MM.1S (cell line): ENCODE measurements around the gene ANO10.

Experiments
- DNase-seq: peaks from one replicate; pipeline ENCODE4 v3.0.0-alpha.2; 2015
- H2AFZ ChIP-seq: fragments of 300-600 bp; sonication (generic); 2 replicates; pipeline ENCODE4 v1.6.0; 2016; ENCODE audit warnings: antibody characterized with exemption, low read length
- H3F3A ChIP-seq: fragments of 300-600 bp; sonication (generic); 2 replicates; pipeline ENCODE4 v1.6.1; 2016; ENCODE audit warnings: mild to moderate bottlenecking, antibody characterized with exemption, low read length, moderate library complexity, mixed read lengths; ENCODE audit not compliant: insufficient read depth
- H3K27ac ChIP-seq: fragments of 300-600 bp; sonication (generic); 2 replicates; pipeline ENCODE4 v1.5.1; 2016; ENCODE audit warnings: mild to moderate bottlenecking, low read length
- H3K27me3 ChIP-seq: fragments of 300-600 bp; sonication (generic); replicated peaks from 2 replicates; pipeline ENCODE4 v1.6.0; 2016; ENCODE audit warnings: low read length; ENCODE audit not compliant: insufficient read depth
- H3K36me3 ChIP-seq: fragments of 300-600 bp; sonication (generic); replicated peaks from 2 replicates; pipeline ENCODE4 v1.6.1; 2016; ENCODE audit warnings: mild to moderate bottlenecking, low read length, mixed read lengths; ENCODE audit not compliant: insufficient read depth
- H3K4me1 ChIP-seq: fragments of 300-600 bp; sonication (generic); 2 replicates; pipeline ENCODE4 v1.6.1; 2016; ENCODE audit warnings: low read length, mixed read lengths
- H3K4me2 ChIP-seq: fragments of 300-600 bp; sonication (generic); 2 replicates; pipeline ENCODE4 v1.6.0; 2016; ENCODE audit warnings: low read depth, low read length
- H3K4me3 ChIP-seq: fragments of 300-600 bp; sonication (generic); 2 replicates; pipeline ENCODE4 v1.5.1; 2016; ENCODE audit warnings: low read length, mixed read lengths
- H3K79me2 ChIP-seq: fragments of 300-600 bp; sonication (generic); 2 replicates; pipeline ENCODE4 v1.6.1; 2016; ENCODE audit warnings: mixed run types, low read length, mixed read lengths
- H3K9ac ChIP-seq: fragments of 300-600 bp; sonication (generic); 2 replicates; pipeline ENCODE4 v1.6.1; 2016; ENCODE audit warnings: low read length, mixed read lengths
- H3K9me2 ChIP-seq: fragments of 300-600 bp; sonication (generic); replicated peaks from 2 replicates; pipeline ENCODE4 v1.6.1; 2016; ENCODE audit warnings: mild to moderate bottlenecking, low read length, mixed read lengths; ENCODE audit not compliant: insufficient read depth
- H3K9me3 ChIP-seq: fragments of 300-600 bp; sonication (generic); replicated peaks from 2 replicates; pipeline ENCODE4 v1.6.1; 2016; ENCODE audit warnings: mild to moderate bottlenecking, low read length, mixed read lengths; ENCODE audit not compliant: insufficient read depth
- H4K20me1 ChIP-seq: fragments of 300-600 bp; sonication (generic); 2 replicates; pipeline ENCODE4 v1.6.1; 2016; ENCODE audit warnings: mild to moderate bottlenecking, low read length, moderate library complexity, mixed read lengths; ENCODE audit not compliant: insufficient read depth
- CTCF ChIP-seq: fragments of 300-600 bp; sonication (generic); IDR thresholded peaks from 2 replicates; pipeline ENCODE4 v1.5.1; 2016; ENCODE audit warnings: antibody characterized with exemption, low read length, mixed read lengths
- EZH2 ChIP-seq: fragments of 300-600 bp; sonication (generic); optimal IDR thresholded peaks from 2 replicates; pipeline ENCODE3; 2017; ENCODE audit warnings: low read depth, mild to moderate bottlenecking, antibody characterized with exemption, low read length, mixed read lengths
- EZH2phosphoT487 ChIP-seq: fragments of 300-600 bp; sonication (generic); IDR thresholded peaks from 2 replicates; pipeline ENCODE4 v1.6.1; 2018; ENCODE audit warnings: antibody characterized with exemption, low read length

ANO10 gene

DNA sequence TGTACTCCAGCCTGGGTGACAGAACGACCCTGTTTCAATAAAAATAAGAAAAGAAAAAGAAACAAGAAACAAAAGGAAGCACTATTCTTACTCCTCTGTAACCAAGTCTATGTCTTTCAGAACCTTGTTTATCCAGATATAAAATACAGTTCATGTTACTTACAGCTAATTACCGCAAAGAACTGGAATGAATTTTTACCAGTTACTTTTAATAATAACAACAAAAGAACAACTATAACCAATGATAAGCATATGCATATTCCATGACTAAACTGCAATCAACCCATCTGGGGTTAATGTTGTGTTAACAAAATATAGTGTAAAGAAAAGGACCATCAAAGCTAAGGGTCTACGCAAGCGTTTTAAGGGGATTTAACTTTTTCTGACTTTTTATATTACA, 212.3 kb downstream of the ANO10 start:
- Histone ChIP-seq H3K27me3 (no peaks in the 10 kb centered on the region), H3K9me3 (no peaks in the 10 kb centered on the region), H3K4me2 (no peak overlapping the region), H3K4me3 (no peak overlapping the region), H3K9me2 (no peaks in the 10 kb centered on the region), H2AFZ (no peak overlapping the region), H3K27ac (no peak overlapping the region), H3F3A (no peaks in the 10 kb centered on the region), H3K4me1 (no peaks in the 10 kb centered on the region), H3K36me3 (no peaks in the 10 kb centered on the region), H4K20me1 (no peaks in the 10 kb centered on the region), H3K79me2 (no peaks in the 10 kb centered on the region), H3K9ac (no peak overlapping the region)
- no peak for TF ChIP-seq EZH2phosphoT487
- TF ChIP-seq EZH2 = no peak
- TF ChIP-seq CTCF = no peak
- DNase-seq = no peak

DNA sequence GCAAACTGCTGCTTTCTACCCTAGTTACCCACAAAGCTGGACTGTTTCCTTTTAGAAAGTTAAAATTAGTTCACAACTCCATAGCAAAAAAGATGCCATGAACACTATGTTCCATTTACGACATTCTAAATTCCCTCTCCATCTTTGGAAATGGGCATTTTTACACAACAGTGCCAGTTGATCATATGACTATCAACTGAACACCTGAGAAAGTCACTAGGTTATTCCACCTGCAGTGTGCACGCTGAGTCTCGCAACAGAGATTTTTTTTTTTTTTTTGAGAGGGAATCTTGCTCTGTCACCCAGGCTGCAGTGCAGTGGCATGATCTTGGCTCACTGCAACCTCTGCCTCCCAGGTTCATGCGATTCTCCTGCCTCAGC, 215.2 kb downstream of the ANO10 start:
- Histone ChIP-seq H3K9me3 (no peaks in the 10 kb centered on the region), H3F3A (no peaks in the 10 kb centered on the region), H2AFZ (no peak overlapping the region), H4K20me1 (no peaks in the 10 kb centered on the region), H3K4me2 (no peak overlapping the region), H3K9ac (no peak overlapping the region), H3K36me3 (no peaks in the 10 kb centered on the region), H3K9me2 (no peaks in the 10 kb centered on the region), H3K4me3 (no peak overlapping the region), H3K79me2 (no peaks in the 10 kb centered on the region), H3K27ac (no peak overlapping the region), H3K4me1 (no peaks in the 10 kb centered on the region), H3K27me3 (no peaks in the 10 kb centered on the region)
- TF ChIP-seq CTCF (no peak), EZH2 (no peak), EZH2phosphoT487 (no peak)
- no peak for DNase-seq

DNA sequence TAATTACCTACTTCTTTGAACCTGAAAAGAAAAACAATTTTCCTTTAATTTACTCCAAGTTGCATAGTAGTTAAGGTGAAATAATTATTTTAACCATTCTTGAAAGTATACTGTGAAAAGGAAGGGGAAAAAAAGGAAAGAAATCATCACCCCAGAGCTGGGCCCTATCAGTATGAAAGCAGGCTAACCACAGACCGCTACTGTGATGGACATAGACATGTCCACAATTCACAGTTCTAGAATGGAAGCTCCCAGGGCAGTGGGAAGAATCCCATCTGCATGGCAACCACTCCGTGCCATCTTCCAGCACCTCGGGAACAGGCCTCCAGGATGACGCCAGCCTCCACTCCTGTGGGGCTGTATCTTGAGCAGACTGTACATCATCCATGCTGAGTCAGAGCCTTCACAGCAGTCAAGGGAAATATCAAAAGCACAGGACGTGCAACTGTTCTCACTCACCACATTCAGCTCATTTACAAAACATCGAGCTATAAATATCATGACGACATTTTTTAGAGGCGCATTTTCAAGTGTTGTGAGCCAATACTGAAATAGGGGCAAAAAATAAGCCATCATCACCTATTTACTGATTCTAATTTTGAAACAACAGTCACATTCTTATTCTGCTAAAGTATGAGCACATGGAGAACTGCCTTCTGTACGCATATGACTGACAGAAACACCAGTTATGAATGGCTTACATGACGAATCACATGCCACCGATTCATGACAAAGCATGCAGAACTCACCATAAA, 215.7 kb downstream of the ANO10 start:
- H3K27me3 ChIP-seq = no peaks in the 10 kb centered on the region
- DNase-seq = no peak

More for the DNA sequence above, 215.7 kb downstream of the ANO10 start:
- Histone ChIP-seq H3K4me2 (no peak overlapping the region), H3K36me3 (no peaks in the 10 kb centered on the region), H3F3A (no peaks in the 10 kb centered on the region), H3K9ac (no peak overlapping the region), H3K4me1 (no peaks in the 10 kb centered on the region), H3K27ac (no peak overlapping the region), H3K9me3 (no peaks in the 10 kb centered on the region), H4K20me1 (no peaks in the 10 kb centered on the region), H3K9me2 (no peaks in the 10 kb centered on the region), H2AFZ (no peak overlapping the region), H3K79me2 (no peaks in the 10 kb centered on the region), H3K4me3 (no peak overlapping the region)
- TF ChIP-seq EZH2phosphoT487 = no peak
- no peak for TF ChIP-seq EZH2
- TF ChIP-seq CTCF = no peak
